GM06990 (cell line): ENCODE measurements around the gene SLC2A4.

Source experiments
- DNase-seq: peaks from one replicate; pipeline ENCODE4 v3.0.0-alpha.2; 2011; ENCODE audit not compliant: insufficient read length; ENCODE audit errors: extremely low read depth
- H3K27me3 ChIP-seq: replicated peaks from 2 replicates; pipeline ENCODE4 v1.6.0; 2011; ENCODE audit warnings: low read length; ENCODE audit not compliant: control insufficient read depth, insufficient read depth
- H3K36me3 ChIP-seq: 2 replicates; pipeline ENCODE4 v1.5.1; 2011; ENCODE audit warnings: low read length; ENCODE audit not compliant: control insufficient read depth, insufficient read depth
- H3K4me3 ChIP-seq: replicated peaks from 2 replicates; pipeline ENCODE4 v1.5.1; 2011; ENCODE audit warnings: low read depth, mild to moderate bottlenecking, control low read depth, low read length
- CTCF ChIP-seq: IDR thresholded peaks from 2 replicates; pipeline ENCODE4 v1.5.1; 2011; ENCODE audit warnings: low read length, control low read depth, mild to moderate bottlenecking, inconsistent platforms; ENCODE audit not compliant: insufficient read depth, poor library complexity, severe bottlenecking

Gene SLC2A4

GRCh38 chr17:7285679-7286078 is 4.2 kb downstream of the SLC2A4 start:
- DNase-seq: no peak
- no peak overlapping the region for H3K4me3 ChIP-seq
- H3K27me3 ChIP-seq: no peaks in the 10 kb centered on the region; the same call in 1 of the 2 replicates
- no peak for TF ChIP-seq CTCF
- no peaks in the 10 kb centered on the region for H3K36me3 ChIP-seq

GRCh38 chr17:7289256-7290032 is 7.9 kb downstream of the SLC2A4 start:
- peaks cover 2% of the 10 kb centered on the region; the same call in 1 of the 2 replicates for H3K27me3 ChIP-seq
- no peaks in the 10 kb centered on the region for H3K36me3 ChIP-seq
- no peak for DNase-seq

GRCh38 chr17:7290166-7290565 is 8.6 kb downstream of the SLC2A4 start:
- no peak for DNase-seq
- TF ChIP-seq CTCF: no peak
- Histone ChIP-seq H3K27me3 (peaks cover 2% of the 10 kb centered on the region; the same call in 1 of the 2 replicates), H3K4me3 (no peak overlapping the region), H3K36me3 (no peaks in the 10 kb centered on the region)

More at GRCh38 chr17:7289256-7290032, 7.9 kb downstream of the SLC2A4 start:
- no peak overlapping the region for H3K4me3 ChIP-seq
- no peak for TF ChIP-seq CTCF

- no peak overlapping the region for H3K4me3 ChIP-seq
- H3K27me3 ChIP-seq: peaks cover 2% of the 10 kb centered on the region; the same call in 1 of the 2 replicates
- no peaks in the 10 kb centered on the region for H3K36me3 ChIP-seq
- no peak for TF ChIP-seq CTCF
- DNase-seq: no peak
Observed at GRCh38 chr17:7290685-7291084, 9.2 kb downstream of the SLC2A4 start.

GRCh38 chr17:7292194-7292593 is 10.7 kb downstream of the SLC2A4 start:
- peaks cover 2% of the 10 kb centered on the region; the same call in 1 of the 2 replicates for H3K27me3 ChIP-seq
- no peak for TF ChIP-seq CTCF
- DNase-seq: no peak
- H3K4me3 ChIP-seq: no peak overlapping the region
- no peaks in the 10 kb centered on the region for H3K36me3 ChIP-seq
